GM12874 (cell line): ENCODE measurements around the gene USP13.

Experiments used
- CTCF ChIP-seq: IDR thresholded peaks from 2 replicates; pipeline ENCODE4 v1.5.1; 2011; ENCODE audit warnings: low read depth, mild to moderate bottlenecking, control low read depth, low read length, moderate library complexity; ENCODE audit not compliant: insufficient read depth

USP13 gene

GRCh38 chr3:179610066-179610465 lies 42.8 kb upstream of the USP13 start:
- no peak for TF ChIP-seq CTCF

GRCh38 chr3:179613807-179614206 lies 39.0 kb upstream of the USP13 start:
- TF ChIP-seq CTCF = no peak

- no peak for TF ChIP-seq CTCF
These were observed 37.2 kb upstream of the USP13 start for GRCh38 chr3:179615458-179616173.

- TF ChIP-seq CTCF = no peak
These were observed 30.8 kb upstream of the USP13 start for GRCh38 chr3:179622023-179622422.

GRCh38 chr3:179624451-179624850 lies 28.4 kb upstream of the USP13 start:
- no peak for TF ChIP-seq CTCF

- TF ChIP-seq CTCF = no peak
These were observed 21.9 kb upstream of the USP13 start for GRCh38 chr3:179630753-179631451.

GRCh38 chr3:179640469-179640868 lies 12.4 kb upstream of the USP13 start:
- TF ChIP-seq CTCF = no peak
